NCI-H128 (cell line): ENCODE data around the gene GTF3C4.
"Not testable (repeated sequence)": the region's sequence is repeated elsewhere in the genome, so short reads cannot be mapped to it uniquely, and the experiment has no call there.

Experiments
- DNase-seq: peaks from one replicate; lab custom pipeline; 2025; ENCODE audit not compliant: unreplicated experiment; lab: John Stamatoyannopoulos, UW

Gene GTF3C4

GRCh38 chr9:132698989-132699388 lies 28.7 kb downstream of the GTF3C4 start:
- no peak for DNase-seq

GRCh38 chr9:132699956-132700355 lies 29.7 kb downstream of the GTF3C4 start:
- DNase-seq, result no peak

- DNase-seq, result no peak
Observed at GRCh38 chr9:132702254-132702653, 32.0 kb downstream of the GTF3C4 start.

GRCh38 chr9:132703336-132703735 lies 33.1 kb downstream of the GTF3C4 start:
- DNase-seq, result no peak

GRCh38 chr9:132708239-132708638 lies 38.0 kb downstream of the GTF3C4 start:
- no peak for DNase-seq

DNA sequence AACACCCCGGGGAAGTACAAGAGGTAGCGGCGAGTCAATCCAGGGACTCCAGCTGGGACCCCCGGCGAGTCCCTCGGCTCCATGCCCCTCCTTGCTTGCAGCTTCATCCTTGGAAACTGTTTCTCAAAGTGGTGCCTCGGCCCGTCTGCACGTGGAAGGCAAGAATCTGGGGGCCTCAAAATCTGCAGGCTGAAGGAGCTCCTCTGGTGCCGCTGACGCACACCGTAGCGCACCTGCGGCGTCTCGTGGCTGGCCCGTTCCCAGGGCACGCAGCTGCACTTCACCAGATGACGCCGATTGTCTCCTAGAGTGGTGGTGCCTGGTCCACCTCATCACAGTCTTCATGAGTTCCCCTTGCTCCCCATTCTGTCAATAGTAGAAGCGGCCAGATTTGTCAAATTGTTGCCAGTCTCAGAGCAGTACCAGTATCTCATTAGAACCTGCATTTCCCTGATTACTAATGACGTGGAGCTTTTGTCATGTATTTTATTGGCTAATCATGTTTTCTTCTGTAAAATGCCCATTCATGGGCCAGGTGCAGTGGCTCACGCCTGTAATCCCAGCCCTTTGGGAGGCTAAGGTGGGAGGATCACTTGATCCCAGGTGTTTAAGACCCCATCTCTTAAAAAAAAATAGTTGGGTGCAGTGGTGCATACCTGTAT lies 38.6 kb downstream of the GTF3C4 start:
- DNase-seq, result no peak

- DNase-seq, result no peak
Observed at GRCh38 chr9:132710333-132710732, 40.1 kb downstream of the GTF3C4 start.

- not testable (repeated sequence) for DNase-seq
Observed at GRCh38 chr9:132711152-132711551, 40.9 kb downstream of the GTF3C4 start.

DNA sequence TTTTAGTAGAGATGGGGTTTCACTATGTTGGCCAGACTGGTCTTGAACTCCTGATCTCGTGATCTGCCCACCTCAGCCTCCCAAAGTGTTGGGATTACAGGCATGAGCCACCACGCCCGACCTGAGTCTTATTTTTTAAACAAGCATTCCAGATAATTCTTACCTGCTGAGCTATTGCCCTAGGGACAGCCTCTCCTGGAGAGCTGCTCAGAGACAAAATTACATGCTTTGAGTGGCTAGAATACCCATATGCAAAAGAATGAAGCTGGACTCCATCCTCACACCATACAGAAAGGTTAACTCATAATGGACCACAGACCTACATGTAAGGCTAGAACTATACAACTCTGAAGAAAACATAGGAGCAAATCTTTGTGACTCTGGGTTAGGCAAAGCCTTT lies 41.6 kb downstream of the GTF3C4 start:
- no peak for DNase-seq

DNA sequence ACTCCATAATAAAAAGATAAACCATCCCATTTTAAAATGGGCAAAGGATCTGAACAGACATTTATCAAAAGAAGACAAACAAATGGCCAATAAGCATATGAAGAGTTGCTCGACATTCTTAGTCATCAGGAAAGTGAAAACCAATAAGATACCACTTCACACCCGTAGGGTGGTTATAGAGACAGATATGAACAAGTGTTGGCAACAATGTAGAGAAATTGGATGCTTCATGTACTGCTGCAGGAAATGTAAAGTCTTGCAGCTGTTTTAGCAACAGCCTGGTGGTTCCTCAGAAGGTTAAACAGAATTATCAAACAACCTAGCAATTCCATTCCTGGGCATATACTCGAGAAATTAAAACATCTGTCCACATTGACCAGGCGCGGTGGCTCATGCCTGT lies 42.5 kb downstream of the GTF3C4 start:
- DNase-seq, result no peak

GRCh38 chr9:132716007-132716406 lies 45.7 kb downstream of the GTF3C4 start:
- no peak for DNase-seq

DNA sequence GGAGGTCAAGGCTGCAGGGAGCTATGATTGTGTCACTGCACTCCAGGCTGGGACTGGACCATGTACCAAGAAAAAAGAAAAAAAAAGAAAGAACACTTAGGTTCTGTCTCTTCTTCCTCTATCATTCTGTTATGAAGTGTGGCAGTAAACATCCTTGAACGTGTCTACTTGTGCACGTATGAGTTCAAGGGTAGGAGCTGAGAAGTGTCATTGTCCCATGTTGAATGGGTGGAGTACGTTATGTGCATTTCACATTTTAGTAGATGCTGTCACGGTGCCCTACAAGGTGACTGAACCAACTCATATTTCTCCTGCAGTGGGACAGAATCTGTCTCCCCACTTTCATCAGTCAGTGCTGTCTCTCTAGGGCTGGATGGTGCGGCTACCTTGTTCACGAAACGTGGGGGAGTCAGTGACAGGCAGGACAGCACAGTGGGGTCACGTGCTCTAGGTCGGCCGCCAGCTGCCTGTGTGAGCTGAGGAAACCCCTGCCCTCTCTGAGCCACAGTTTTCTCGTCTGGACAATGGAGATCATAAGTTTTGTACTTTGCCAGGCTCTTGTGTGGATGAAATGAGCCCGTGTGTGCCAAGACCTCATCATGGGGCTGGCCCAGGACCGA lies 47.2 kb downstream of the GTF3C4 start:
- no peak for DNase-seq

DNA sequence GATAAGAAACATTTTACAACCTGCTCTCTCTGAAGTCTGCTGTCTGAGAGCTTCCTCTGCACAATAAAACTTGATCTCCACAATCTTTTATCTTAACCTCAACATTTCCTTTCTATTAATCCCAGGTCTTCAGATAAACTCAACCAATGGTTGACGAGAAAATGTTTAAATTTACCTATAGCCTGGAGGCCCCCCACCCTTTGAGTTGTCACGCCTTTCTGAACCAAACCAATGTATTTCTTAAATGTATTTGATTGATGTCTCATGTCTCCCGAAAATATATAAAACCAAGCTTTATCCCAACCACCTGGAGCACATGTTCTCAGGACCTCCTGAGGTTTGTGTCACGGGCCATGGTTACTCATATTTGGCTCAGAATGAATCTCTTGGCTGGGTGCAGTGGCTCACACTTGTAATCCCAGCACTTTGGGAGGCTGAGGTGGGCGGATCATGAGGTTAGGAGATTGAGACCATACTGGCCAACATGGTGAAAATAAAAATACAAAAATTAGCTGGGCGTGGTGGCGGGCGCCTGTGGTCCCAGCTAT lies 48.2 kb downstream of the GTF3C4 start:
- DNase-seq, result not testable (repeated sequence)

- no peak for DNase-seq
Observed at GRCh38 chr9:132721661-132722060, 51.4 kb downstream of the GTF3C4 start.

DNA sequence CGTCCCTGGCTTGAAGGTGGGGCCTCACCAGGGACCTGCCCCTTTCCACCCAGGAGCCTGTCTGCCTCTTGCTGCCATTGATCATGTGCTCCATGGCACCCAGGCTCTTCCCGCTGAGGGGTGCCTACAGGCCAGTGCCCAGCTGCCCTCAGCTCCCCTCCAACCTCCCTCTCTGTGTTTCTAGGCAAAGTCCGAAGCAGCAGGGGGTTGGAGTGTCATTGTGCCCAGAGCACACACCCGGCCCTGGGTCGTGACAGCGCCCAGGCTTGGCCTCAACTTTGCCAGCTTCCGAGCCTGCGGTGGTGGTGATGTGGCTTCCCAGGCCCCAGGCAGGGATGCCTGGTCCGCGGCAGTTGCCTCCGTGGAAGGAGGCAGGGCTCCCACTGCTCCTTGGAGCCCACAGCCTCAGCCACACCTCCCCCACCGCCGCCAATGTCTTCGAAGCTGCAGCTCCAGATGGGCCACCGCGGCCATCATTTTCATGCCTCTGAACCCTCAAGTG lies 52.4 kb downstream of the GTF3C4 start:
- DNase-seq, result no peak

DNA sequence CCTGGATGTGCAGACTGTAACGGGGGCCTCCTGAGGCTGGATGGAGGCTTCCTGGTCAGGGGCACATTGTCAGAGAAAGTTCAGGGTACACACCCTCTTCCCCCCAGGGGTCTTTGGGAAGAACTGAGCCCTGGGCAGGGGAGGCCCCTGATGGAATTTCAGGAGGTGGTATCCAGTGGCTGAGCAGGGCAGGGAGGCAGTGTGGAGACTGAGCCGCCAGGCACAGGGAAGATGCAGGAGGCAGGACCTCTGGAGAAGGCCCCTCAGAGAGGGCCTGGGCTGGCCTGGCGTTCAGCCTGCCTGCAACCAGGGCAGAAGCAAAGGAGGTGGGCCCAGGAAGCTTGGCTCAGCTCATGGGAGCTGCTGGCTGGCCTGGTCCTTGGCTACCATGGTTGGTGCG lies 53.5 kb downstream of the GTF3C4 start:
- no peak for DNase-seq

DNA sequence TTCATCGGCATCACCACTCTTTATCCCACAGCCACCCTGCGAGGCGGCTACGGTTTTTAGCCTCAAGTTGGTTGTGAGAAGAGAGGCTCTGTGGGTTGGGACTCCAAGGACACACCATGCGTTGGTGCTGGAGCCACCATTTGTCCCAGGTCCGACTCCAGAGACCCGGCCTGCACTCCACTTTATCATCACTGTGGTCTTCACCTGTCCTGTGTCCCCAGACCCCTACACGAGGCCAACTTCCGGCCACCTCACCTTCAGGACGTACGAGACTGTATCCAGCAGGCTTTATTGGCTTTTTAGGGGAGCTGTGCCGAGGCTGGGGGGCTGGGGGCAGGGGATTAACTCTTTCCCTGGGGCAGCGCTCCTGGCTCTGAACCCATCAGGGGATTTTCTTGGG lies 55.0 kb downstream of the GTF3C4 start:
- DNase-seq, result no peak

- no peak for DNase-seq
Observed at GRCh38 chr9:132726576-132727130, 56.4 kb downstream of the GTF3C4 start.

GRCh38 chr9:132728071-132728470 lies 57.8 kb downstream of the GTF3C4 start:
- DNase-seq, result no peak

DNA sequence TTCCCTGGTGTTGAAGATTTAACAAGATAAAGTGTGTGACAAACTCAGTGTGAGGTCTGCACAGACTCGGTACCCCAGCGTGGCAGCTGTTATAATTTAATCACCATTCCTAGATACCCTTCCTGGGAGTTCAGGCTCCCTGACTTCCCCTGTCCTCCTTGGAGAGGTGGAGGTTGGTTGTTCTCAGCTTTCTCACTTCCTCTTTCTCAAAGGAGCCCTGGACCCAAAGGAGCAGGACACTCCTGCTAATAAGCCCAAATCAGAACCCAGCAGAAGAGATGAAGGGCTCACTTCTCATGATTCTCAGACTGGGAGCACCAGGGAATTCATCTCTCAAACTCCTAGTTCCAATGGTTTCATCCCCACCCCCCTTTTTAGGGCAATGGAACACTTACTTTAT lies 58.2 kb downstream of the GTF3C4 start:
- DNase-seq, result no peak

- no peak for DNase-seq
Observed at GRCh38 chr9:132729235-132729890, 59.1 kb downstream of the GTF3C4 start.
